ENCODE results near the gene RIN2.

DNA sequence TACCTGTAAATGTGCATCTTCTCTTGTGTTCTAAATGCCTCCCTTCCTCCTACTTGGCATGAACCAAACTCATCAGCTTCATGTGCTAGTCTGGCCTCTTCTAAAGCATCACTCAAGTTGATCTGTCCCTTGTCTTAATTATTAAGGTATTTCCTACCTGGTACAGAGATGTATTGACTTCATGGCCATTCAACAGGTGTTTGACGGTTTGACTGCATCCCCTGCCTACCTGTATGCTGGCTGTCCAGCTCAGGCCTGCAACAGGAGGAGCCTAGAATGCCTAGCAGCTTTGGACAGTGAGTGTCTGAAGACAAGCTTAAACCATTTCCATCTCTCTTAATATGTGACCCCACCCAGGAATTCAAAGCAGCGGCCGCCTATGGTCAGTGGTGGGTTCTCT is 24.6 kb downstream of the RIN2 start:
- TF ChIP-seq, protein P1, sequence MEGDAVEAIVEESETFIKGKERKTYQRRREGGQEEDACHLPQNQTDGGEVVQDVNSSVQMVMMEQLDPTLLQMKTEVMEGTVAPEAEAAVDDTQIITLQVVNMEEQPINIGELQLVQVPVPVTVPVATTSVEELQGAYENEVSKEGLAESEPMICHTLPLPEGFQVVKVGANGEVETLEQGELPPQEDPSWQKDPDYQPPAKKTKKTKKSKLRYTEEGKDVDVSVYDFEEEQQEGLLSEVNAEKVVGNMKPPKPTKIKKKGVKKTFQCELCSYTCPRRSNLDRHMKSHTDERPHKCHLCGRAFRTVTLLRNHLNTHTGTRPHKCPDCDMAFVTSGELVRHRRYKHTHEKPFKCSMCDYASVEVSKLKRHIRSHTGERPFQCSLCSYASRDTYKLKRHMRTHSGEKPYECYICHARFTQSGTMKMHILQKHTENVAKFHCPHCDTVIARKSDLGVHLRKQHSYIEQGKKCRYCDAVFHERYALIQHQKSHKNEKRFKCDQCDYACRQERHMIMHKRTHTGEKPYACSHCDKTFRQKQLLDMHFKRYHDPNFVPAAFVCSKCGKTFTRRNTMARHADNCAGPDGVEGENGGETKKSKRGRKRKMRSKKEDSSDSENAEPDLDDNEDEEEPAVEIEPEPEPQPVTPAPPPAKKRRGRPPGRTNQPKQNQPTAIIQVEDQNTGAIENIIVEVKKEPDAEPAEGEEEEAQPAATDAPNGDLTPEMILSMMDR (IDR thresholded peaks at IDR 0.05; ENCODE audit: low read depth, low read length, missing input control), result no peak
- TF ChIP-seq RAD21 (IDR thresholded peaks at IDR 0.05), result no peak

All from liver (tissue), 3 donors.